GM21825 (cell line): Measurements from ENCODE around the gene GALR1.
A peak's percentile ranks its signal among the peaks of the same experiment; 100 is the strongest.
"Not testable (repeated sequence)": the region's sequence is repeated elsewhere in the genome, so short reads cannot be mapped to it uniquely, and the experiment has no call there.

Source experiments
- ATAC-seq: cut with Tn5 transposase; IDR thresholded peaks from one replicate; pipeline ENCODE4 v1.9.1; 2021; ENCODE audit warnings: mild to moderate bottlenecking, moderate library complexity; ENCODE audit not compliant: unreplicated experiment

GALR1 gene, protein sequence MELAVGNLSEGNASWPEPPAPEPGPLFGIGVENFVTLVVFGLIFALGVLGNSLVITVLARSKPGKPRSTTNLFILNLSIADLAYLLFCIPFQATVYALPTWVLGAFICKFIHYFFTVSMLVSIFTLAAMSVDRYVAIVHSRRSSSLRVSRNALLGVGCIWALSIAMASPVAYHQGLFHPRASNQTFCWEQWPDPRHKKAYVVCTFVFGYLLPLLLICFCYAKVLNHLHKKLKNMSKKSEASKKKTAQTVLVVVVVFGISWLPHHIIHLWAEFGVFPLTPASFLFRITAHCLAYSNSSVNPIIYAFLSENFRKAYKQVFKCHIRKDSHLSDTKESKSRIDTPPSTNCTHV

DNA sequence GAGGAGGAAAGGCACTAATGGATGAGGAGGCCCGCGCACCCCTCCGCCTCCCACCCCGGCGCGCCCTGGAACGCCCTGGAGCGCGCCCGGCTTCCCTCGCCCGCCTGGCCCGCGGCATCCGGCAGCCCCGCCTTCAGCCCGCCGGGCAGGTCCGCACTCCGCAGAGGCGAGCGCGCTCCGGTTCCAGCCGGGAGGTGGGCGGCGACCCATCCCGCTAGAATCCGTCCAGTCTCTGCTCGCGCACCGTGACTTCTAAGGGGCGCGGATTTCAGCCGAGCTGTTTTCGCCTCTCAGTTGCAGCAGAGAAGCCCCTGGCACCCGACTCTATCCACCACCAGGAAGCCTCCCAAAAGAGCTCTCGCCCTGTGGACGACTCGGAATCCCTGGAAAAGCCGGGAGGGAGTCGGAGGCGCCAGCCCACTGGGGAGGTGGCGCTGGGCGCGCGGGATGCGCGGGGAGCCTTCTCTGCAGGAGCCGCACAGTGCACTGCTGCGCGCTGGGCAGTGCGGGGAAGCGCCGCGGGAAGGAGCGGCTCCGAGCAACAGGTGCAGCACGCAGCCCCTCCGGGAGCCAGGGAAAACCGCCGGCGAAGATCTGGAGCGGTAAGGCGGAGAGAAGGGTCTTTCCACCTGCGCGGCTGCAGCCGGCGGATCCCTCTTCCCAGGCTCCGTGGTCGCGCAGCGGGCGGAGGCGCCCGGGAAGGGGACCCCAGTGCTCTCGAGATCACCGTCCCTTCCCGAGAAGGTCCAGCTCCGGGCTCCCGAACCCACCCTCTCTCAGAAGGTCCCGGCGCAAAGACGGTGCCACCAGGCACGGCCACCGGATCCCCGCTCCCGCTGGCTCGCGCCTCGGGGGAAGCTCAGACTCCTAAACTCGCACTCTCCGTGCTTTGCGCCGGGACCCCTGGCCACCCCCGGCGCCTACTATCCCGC, at the start of gene GALR1:
Gene GALR1, plus strand, starts transcription at position 280 of the 932 bp plus-strand sequence. CDS start 701 bp downstream, outside the sequence.
- no peak for ATAC-seq

GRCh38 chr18:77201506-77201905, 48.1 kb upstream of the GALR1 start:
- no peak for ATAC-seq

DNA sequence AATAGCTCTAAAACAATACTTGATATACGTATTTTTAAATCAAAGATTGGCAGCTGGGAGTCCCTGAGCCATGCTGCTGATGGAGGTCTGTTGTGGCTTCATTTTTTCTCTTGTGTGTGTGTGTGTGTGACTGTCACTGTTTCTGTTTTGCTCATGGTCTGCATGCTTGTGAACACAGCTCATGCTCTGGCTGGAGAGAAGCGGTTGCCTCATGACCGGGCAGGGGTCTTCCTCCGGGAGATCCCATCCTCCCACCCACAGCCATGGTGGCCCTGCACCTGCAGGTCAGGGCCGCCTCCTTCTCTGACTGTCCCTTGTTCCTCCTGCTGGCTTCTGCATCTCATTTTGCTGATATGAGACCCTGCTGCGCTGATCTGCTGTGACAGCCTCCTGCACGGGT, 47.3 kb upstream of the GALR1 start:
- no peak for ATAC-seq

GRCh38 chr18:77203071-77203470, 46.6 kb upstream of the GALR1 start:
- ATAC-seq, result no peak

GRCh38 chr18:77203851-77204250, 45.8 kb upstream of the GALR1 start:
- no peak for ATAC-seq

DNA sequence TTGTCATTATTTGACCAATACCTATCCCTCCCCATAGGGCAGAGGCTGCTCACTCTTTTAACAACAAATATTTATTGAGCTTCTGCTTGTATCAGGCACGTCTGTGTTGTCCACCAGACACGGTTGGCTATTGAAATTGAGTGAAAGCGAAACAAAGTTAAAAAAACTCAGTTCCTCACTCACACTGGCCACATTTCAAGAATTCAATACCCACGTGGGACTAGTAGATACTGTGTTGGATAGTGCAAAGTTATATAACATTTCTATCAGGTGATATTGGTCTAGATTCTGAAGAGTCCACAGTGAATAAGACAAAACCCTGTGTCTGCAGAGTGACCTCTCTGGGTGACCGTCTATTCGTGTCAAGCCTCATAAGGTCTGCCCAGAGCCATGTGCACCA, 43.9 kb upstream of the GALR1 start:
- no peak for ATAC-seq

DNA sequence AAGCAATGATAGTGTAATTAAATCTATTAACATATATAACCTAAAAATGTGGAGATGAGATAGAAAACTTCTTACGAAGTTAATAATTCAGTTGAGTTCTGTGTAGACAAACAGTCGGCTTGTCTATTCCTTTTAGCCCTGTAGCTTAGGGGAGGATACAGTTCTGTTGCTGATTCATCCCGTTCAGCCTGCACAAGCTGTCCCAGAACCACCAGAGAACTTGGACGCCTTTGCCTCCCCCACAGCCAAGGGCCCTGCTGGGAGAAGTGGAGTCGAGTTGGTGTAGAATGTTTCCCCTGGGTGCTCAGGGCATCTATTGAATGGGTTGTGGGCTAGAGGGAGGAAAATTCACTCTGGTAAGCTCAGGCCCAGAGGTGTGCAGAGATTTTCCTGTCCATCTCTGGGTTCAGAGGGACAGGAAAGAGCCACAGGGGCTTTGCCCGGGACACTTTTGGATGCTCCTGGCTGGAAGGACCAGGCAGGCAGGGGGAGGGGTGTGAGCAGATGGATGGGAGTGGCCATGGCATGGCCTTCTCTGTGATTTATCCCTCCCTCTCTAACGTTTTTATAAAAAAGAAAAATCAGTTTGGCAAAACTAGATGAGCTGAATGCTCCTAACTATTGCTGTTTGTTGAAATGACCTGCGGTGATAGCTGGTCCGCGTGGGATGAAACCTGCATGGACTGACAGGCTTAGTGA, 42.8 kb upstream of the GALR1 start:
- no peak for ATAC-seq

- ATAC-seq, result no peak
Measured at GRCh38 chr18:77207540-77207939, 42.1 kb upstream of the GALR1 start.

- peak; percentile 83 for ATAC-seq
Measured at GRCh38 chr18:77208964-77209363, 40.7 kb upstream of the GALR1 start.

GRCh38 chr18:77209587-77209986, 40.1 kb upstream of the GALR1 start:
- no peak for ATAC-seq

DNA sequence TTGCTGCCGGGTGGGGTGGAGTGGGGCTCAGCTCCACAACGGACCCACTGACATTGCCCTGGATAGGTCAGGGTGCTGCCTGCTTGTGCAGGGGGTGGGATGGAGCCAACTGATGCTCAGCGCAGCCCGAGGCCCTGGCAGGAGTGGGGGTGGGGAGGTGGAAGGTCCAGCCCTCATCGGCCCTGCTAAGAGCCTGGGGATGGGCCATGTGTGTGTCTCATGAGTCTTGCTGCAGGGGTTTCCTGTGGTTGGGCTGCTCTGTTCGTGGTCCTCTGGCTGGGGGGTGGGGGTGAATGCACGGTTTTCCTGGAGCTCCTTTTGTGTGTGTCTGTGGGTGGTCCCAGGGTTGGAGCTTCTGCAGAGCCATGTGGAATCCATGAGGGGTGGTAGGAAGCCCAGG, 39.4 kb upstream of the GALR1 start:
- ATAC-seq, result no peak

DNA sequence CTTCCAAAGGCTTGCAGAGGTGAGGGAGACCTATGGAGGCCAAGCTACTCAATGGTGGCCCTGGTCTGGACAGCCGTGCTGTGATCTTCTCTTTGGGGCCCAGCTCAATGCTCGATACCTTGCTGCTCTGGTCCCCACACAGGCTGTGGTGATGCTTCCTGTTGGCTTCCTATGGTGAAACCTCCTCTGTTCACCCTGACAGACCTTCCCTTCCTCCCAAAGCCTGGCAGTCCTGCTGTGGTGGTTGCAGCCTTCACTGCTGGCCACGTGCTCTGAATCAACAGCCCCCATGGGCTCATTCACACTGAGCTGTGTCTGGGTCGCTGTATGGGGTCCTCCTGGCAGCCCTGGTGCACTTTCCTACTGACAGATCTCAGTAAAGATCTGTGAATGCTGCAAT, 31.0 kb upstream of the GALR1 start:
- ATAC-seq, result no peak

DNA sequence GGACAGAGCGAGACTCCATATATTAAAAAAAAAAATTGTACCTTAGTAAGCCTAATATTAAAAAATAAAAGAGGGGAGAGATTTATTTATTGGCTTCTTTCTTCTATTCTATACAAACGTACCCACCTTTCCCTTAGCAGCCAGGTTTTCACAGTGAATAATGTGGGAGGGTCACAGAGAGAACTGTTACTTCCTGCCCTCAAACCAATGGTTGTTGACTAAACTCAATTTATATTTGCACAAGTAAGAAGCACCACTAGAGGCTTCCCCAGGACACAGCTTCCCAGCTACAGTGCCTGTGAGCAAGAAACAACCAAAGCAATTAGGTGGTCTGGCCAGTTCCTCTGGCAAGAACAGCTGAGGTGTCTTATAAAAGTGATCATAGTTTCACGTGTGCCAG, 28.9 kb upstream of the GALR1 start:
- ATAC-seq, result no peak

DNA sequence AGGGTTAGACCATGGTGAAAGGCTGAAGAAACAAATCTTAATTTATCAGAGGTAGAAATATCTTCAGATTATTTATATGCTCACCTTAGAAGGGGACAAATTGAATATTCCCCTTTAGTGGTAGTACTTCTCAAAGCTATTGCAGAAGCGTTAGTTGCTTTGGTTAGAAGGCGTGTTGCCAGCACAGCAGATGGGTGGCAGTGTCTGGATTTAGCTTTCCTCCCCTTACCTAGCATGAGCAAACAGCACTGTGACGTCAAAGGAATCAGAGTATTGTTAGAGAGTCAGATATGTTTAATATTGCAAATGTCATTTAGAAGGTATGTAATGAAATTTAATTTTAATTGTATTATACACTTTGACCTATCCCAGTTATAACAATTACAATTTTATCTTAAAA, 27.2 kb upstream of the GALR1 start:
- no peak for ATAC-seq

DNA sequence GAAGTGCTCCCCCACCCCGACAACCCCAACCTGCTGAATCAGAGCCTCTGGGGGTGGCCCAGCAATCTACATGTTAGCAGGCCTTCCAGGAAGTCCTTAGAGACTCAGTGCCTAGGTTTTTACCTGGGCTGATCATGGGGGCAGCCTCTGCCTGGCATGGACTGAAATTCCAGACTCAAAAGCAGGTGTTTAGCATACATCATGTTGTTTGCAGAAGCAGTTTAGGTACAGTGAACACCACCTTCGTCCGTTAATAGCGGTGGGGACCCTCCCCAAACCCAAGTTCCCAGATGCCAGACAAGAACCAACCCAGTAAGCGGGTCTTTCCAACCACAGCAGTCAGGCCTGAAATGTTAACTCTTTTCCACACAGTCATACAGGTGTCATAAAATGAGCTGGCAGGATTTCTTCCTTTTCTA, 26.4 kb upstream of the GALR1 start:
- no peak for ATAC-seq

GRCh38 chr18:77223653-77224052, 26.0 kb upstream of the GALR1 start:
- ATAC-seq, result no peak

GRCh38 chr18:77230645-77231044, 19.0 kb upstream of the GALR1 start:
- ATAC-seq, result no peak

DNA sequence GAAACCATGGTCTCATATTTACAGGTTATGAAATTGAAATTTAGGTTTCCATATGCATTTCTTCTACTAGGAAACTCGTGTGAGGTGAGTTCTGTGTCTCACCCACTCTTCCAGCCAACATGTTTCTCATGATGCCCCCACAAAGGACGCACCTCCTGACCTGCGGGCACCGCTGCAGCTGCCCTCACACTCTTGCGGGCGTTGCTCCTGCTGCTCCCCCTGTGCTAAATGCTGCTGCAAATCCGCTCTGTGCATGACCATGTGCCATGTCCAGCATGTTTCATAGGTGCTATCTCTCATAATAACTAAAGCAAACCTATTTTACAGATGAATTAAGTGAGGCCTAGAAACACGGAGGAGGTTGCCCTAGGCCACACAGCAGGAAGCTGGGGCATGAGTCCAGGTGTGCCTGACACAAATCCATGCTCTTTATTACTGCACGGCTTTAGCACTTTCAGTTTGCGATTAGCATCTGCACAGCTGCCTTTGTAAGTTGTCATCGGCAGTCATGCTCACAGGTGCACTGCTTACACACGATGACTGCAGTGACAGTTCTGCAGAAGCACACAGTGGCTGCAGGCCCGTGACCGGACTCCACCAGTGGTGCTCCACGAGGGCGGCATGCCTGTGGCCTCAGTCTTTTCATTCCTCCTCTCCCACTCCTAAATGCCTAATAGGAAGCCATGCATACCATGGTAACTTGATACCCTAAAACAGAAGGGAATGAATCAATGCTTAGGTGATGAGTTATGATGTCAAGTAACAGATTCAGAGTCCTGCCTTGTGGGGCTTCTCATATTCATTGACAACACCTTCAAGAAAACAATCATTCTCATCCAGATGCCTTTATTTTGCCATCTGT, 14.9 kb upstream of the GALR1 start:
- no peak for ATAC-seq

DNA sequence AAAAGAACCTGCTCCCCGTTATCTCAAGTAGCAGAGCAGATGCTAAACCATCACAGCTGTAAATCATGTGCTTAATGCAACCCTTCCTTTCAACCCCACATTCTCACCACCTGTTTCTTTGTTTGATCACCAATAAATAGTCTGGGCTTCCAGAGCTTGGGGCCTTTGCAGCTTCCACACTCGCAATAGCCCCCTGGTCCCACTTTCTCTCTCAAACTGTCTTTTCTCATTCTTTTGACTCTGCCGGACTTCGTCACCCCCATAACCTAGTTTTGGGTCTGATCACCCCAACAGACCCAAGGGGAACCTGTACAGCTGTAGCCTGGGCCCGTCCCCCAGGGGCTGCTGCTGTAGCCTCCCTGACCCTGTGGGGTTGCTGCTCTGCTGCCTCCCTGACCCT, 10.4 kb upstream of the GALR1 start:
- not testable (repeated sequence) for ATAC-seq

DNA sequence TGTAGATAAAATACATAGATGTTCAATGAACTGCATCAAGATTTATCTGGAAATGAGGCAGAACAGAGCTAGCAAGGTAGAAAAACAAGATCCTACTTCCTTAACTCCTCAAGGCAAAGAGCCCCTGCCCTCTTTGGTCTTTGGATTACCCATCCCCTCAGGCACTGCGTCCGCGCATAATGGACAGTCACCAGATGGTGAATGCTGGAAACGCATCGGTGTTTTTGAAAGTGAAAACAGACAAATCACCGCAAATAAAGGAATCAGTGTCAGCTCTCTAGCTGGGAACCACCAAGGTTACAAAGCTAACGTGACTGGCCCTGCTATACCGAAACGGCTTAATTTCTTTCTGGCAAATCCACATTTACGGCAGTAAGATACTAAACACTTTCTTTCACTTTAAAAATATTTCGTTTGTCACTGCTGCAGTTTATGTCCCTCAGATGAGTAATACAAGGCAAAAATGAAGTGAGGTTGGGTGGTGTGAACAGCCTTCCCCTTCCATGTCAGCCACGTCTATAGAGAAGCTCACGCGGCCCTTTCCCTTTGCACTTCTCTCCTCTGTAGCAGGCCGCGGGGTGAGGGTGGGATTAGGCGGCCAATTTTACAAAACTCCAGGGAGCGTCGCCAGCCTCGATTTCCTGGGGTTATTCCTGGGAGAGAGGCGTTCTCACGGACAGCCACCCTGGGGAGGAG, 627 bp upstream of the GALR1 start:
- no peak for ATAC-seq
